ENCODE measurements around the gene ZC3H14.

- TF ChIP-seq EP300 (IDR thresholded peaks at IDR 0.05) (no peak), CTCF (IDR thresholded peaks at IDR 0.05) (no peak)
These were observed 44.0 kb upstream of the ZC3H14 start for GRCh38 chr14:88518592-88519512.

All from tibial nerve (tissue), 4 donors.